ENCODE results near the gene SWSAP1.
"Not testable (repeated sequence)": the region's sequence is repeated elsewhere in the genome, so short reads cannot be mapped to it uniquely, and the experiment has no call there.

DNA sequence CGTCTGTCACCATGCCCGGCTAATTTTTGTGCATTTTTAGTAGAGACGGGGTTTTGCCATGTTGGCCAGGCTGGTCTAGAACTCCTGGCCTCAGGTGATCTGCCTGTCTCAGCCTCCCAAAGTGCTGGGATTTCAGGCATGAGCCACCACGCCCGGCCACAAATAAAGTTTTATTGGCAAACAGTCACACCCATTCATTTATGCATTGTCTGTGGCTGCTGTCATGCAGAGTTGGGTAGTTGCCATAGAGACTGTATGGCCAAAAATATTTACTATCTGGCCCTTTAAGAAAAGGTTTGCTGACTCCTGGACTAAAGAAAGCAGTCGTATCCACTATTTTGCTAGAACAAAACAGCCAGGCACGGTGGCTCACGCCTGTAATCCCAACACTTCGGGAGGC, 40.6 kb upstream of the SWSAP1 start:
- TF ChIP-seq POLR2A (IDR thresholded peaks at IDR 0.05); CTCF (IDR thresholded peaks at IDR 0.05 in 4 of 5, conservative IDR thresholded peaks at IDR 0.05 in 1 of 5): not testable (repeated sequence)

Data from gastrocnemius medialis (tissue), 4 donors.